ACC112 (cell line): Measurements from ENCODE around the gene TIGD1.

Experiments used
- H2AFZ ChIP-seq: fragments of 200-600 bp; sonication (generic); one replicate; pipeline ENCODE4 v1.6.0; 2017; ENCODE audit warnings: antibody characterized with exemption, low read length; ENCODE audit not compliant: unreplicated experiment
- H3K27ac ChIP-seq: fragments of 200-600 bp; sonication (generic); 2 replicates; pipeline ENCODE4 v1.5.1; 2014; ENCODE audit warnings: low read depth, mild to moderate bottlenecking, antibody characterized with exemption, low read length, moderate library complexity
- H3K27me3 ChIP-seq: fragments of 200-600 bp; sonication (generic); 2 replicates; pipeline ENCODE4 v1.6.1; 2014; ENCODE audit warnings: mild to moderate bottlenecking, antibody characterized with exemption, low read length, moderate library complexity, mixed read lengths; ENCODE audit not compliant: insufficient read depth
- H3K36me3 ChIP-seq: fragments of 200-600 bp; sonication (generic); 2 replicates; pipeline ENCODE4 v1.6.1; 2016; ENCODE audit warnings: mild to moderate bottlenecking, antibody characterized with exemption, low read length, moderate library complexity, mixed read lengths; ENCODE audit not compliant: insufficient read depth
- H3K4me1 ChIP-seq: fragments of 200-600 bp; sonication (generic); one replicate; pipeline ENCODE4 v1.6.1; 2016; ENCODE audit warnings: low read length, mixed read lengths; ENCODE audit not compliant: insufficient read depth, unreplicated experiment, control insufficient read depth
- H3K4me3 ChIP-seq: fragments of 200-600 bp; sonication (generic); 2 replicates; pipeline ENCODE4 v1.5.1; 2014; ENCODE audit warnings: mild to moderate bottlenecking, low read depth, low read length
- H3K79me2 ChIP-seq: fragments of 200-600 bp; sonication (generic); one replicate; pipeline ENCODE4 v1.6.0; 2016; ENCODE audit warnings: low read length; ENCODE audit not compliant: control insufficient read depth, unreplicated experiment, insufficient read depth

The TIGD1 gene

DNA sequence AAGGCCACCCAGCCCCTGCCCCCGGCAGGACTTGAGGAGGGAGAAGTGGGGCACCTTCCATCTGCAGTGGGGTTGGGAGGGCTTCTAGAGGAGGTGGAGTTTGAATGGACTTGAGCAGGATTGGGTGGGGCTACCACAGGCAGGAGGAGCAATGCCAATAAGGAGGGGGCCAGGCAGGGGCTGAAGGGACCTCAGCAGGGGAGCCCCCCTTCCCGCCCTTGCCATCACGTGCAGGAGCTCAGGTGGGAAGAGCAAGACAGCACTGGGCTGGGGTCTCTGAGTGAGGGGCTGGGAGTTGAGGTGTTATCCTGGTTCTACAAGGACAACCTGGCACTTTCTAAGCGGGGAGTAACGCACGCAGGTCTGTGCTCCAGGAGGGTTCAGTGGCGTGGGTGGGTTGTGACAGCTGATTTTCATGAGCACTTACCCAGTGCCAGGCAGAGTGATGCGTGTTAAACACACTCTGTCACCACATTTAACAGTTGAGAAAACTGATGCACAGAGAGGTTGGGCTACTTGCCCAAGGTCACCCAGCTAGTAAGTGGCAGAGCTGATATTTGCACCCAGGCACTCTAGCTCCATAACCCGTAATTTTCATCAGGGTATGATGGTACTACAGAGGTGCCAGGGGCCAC is 19.6 kb downstream of the TIGD1 start:
- Histone ChIP-seq H3K79me2 (no peaks in the 10 kb centered on the region), H3K4me3 (no peak overlapping the region), H2AFZ (no peak overlapping the region), H3K27ac (no peak overlapping the region), H3K36me3 (no peaks in the 10 kb centered on the region), H3K4me1 (no peaks in the 10 kb centered on the region), H3K27me3 (no peaks in the 10 kb centered on the region)

DNA sequence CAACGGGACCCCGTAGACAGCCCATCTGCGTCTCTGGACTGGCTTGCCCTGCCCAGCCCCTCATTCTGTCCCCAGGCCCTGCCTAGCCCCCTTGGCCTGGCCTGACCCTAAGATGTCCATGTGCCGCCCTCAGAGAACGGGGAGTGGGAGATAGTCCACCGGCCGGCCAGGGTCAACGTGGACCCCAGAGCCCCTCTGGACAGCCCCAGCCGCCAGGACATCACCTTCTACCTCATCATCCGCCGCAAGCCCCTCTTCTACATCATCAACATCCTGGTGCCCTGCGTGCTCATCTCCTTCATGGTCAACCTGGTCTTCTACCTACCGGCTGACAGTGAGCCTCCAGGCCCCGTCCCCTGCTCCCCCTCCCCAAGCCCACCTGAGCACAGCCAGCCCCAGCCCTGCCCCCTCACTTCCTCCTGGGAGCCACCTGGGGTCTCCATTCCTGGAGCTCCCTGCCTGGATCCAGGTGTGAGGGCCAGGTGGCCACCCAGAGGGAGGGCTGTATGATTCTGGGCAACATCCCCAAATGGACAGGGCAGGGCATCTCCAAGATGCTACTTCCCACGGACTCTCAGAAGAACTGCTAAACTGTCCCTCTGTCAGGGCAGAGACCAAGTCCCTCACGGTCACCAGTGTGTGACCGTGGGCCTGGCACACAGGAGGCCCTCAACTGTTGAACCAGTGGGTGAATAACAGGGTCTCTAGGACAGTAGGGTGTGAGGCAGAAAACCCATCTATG is 20.4 kb downstream of the TIGD1 start:
- no peaks in the 10 kb centered on the region for H3K79me2 ChIP-seq
- H3K27me3 ChIP-seq: no peaks in the 10 kb centered on the region
- H3K36me3 ChIP-seq: no peaks in the 10 kb centered on the region
- no peak overlapping the region for H3K27ac ChIP-seq
- no peaks in the 10 kb centered on the region for H3K4me1 ChIP-seq
- no peak overlapping the region for H3K4me3 ChIP-seq
- no peak overlapping the region for H2AFZ ChIP-seq

DNA sequence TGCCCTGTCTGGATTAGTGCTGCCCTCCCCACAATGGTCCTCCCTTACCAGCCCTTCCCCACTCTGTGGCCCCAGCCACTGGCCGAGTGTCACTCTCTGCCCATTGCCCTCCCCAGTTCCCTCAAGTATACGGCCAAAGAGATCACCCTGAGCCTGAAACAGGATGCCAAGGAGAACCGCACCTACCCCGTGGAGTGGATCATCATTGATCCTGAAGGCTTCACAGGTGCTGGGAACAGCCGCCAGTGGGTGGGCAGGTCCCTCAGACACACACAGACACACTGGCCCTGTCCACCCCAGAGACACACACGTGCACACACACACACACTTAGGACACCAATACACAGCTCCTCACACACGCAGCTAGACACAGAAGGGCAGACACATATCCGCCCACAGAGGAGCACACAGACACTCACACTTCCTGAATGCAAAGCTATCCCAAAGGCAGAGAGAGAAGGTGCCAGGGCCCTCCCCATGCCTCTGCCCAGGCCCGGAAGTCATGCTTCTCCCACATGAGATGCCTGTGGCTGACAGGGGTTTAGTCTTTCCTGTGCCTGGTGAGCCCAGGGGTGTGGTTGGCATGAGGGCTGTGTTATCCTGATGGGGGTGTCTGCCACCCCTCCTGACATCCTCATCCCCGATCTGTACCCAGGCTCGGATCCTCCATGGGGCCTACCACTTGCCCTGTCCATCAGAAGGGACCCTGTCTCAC is 21.5 kb downstream of the TIGD1 start:
- Histone ChIP-seq H3K36me3 (no peaks in the 10 kb centered on the region), H3K4me3 (no peak overlapping the region), H3K79me2 (no peaks in the 10 kb centered on the region), H3K27me3 (peaks cover 8% of the 10 kb centered on the region), H2AFZ (no peak overlapping the region), H3K27ac (no peak overlapping the region), H3K4me1 (no peaks in the 10 kb centered on the region)

DNA sequence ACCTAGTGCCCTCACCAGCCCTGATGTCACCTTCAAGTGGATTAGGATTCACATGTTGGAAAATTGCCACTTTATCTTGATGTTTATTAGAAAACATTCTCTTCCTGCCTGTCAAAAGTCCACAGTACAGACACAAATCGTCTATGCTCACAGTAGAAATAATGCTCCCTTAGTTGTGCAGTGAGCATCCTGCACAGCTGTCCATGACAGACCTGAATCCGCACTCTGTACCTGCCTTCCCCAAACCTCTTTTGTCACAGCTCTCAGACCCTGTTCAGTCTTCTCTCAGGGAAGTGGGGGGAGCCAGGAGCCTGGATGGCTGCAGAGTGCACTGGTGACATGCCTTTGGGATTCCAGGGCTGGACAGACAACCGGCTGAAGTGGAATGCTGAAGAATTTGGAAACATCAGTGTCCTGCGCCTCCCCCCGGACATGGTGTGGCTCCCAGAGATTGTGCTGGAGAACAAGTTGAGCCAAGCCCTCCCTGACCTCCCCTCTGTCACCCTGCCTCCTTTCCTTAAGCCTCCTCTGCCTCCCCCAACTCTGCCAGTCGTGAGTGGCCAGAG is 22.4 kb downstream of the TIGD1 start:
- Histone ChIP-seq H3K36me3 (no peaks in the 10 kb centered on the region), H3K27me3 (peaks cover 17% of the 10 kb centered on the region), H3K27ac (no peak overlapping the region), H3K4me3 (no peak overlapping the region), H3K4me1 (no peaks in the 10 kb centered on the region), H2AFZ (no peak overlapping the region), H3K79me2 (no peaks in the 10 kb centered on the region)

DNA sequence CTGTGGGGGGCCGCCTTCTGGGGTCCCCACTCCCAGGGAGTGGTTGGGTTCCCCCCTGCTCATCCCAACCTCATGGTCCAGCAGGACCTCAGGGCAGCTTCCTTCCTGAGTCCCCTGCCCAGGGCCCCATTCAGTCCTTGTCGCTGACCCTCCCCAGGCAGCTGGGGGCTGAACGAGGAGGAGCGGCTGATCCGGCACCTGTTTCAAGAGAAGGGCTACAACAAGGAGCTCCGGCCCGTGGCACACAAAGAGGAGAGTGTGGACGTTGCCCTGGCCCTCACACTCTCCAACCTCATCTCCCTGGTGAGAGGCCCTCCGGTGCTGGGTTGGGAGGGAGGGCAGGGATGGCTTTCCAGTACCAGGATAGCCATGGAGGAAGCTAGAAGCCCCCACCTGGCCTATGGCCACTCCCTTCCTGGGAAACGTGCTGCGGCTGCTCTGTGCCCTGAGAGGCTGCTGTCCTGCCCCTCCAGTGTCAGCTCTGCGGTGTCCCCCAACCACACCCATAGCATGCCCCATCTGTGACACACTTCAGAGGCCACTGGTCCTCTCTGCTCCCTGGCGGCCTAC is 23.9 kb downstream of the TIGD1 start:
- Histone ChIP-seq H2AFZ (no peak overlapping the region), H3K27ac (no peak overlapping the region), H3K4me3 (no peak overlapping the region), H3K4me1 (no peaks in the 10 kb centered on the region), H3K27me3 (peaks cover 31% of the 10 kb centered on the region), H3K79me2 (no peaks in the 10 kb centered on the region), H3K36me3 (no peaks in the 10 kb centered on the region)

DNA sequence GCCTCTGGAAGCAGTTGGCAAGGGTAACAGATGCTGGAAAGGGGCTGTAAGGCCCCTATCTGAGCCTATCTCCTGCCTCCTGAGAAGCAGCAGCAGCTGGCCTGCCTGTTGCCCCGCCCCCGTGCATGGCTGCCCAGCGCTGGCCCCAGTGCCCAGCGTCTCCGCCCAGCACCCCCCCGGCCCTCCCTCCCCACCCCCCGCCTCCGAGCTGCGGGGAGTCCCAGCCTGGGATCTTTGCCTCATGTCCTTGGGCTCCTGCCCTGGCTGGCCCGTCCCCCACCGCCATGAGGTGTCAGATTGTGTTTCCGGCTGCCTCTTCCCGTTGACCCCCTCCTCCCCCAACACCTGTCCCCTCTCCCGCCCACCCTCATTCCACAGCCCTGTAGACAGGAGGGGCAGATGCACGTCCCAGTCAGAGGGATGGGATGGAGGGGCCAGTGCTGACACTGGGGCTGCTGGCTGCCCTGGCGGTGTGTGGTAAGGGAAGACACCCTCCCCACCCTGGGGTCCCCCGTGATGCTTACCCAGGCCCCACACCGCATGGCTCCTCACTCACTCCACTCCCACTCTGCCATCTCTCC is 24.5 kb downstream of the TIGD1 start, which contains the start of gene CHRND:
Gene CHRND (plus strand): TSS at position 370 of the 581 bp plus-strand sequence. CDS start 56 bp downstream, at position 426.
- Histone ChIP-seq H3K27ac (no peak within 1 kb of the TSS), H3K27me3 (peaks cover 37% of the 10 kb centered on the region), H3K36me3 (no peaks in the 10 kb centered on the region), H3K4me3 (no peak within 1 kb of the TSS), H3K4me1 (no peaks in the 10 kb centered on the region), H3K79me2 (no peaks in the 10 kb centered on the region), H2AFZ (no peak within 1 kb of the TSS)

DNA sequence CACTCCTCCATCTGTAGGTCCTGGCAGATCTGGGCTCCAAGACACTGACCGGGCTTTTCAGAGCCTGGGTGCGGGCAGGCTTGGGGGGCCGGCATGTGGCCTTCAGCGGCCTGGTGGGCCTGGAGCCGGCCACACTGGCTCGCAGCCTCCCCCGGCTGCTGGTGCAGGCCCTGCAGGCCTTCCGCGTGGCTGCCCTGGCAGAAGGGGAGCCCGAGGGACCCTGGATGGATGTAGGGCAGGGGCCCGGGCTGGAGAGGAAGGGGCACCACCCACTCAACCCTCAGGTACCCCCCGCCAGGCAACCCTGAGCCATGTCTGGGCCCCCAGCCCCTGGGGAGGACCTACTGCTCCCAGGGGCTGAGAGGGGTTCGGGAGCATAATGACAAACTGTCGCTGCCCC is 25.2 kb downstream of the TIGD1 start:
- no peak overlapping the region for H3K27ac ChIP-seq
- no peaks in the 10 kb centered on the region for H3K79me2 ChIP-seq
- no peaks in the 10 kb centered on the region for H3K4me1 ChIP-seq
- H3K4me3 ChIP-seq: no peak overlapping the region
- H2AFZ ChIP-seq: no peak overlapping the region
- no peaks in the 10 kb centered on the region for H3K36me3 ChIP-seq
- peaks cover 44% of the 10 kb centered on the region for H3K27me3 ChIP-seq

DNA sequence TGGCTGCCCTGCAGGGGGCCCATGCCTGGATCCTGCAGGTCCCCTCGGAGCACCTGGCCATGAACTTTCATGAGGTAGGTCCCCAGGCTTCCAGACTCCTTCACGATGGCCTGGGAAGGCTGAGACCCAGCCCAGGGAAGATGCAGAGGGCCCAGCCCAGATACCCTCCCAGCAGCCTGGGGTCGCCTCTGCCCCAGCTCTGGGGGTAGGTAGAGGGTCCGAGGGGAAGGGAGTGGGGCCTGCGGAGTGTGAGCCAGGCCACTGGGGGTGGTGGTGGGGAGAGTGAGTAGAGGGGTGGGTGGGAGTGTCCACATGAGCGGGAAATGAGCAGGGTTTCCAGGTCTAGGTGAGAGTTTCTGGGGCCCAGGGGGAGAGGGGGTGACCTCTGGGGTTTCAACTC is 25.6 kb downstream of the TIGD1 start:
- H3K79me2 ChIP-seq: no peaks in the 10 kb centered on the region
- no peak overlapping the region for H3K4me3 ChIP-seq
- no peaks in the 10 kb centered on the region for H3K4me1 ChIP-seq
- H3K36me3 ChIP-seq: no peaks in the 10 kb centered on the region
- H2AFZ ChIP-seq: no peak overlapping the region
- H3K27ac ChIP-seq: no peak overlapping the region
- peaks cover 48% of the 10 kb centered on the region for H3K27me3 ChIP-seq

DNA sequence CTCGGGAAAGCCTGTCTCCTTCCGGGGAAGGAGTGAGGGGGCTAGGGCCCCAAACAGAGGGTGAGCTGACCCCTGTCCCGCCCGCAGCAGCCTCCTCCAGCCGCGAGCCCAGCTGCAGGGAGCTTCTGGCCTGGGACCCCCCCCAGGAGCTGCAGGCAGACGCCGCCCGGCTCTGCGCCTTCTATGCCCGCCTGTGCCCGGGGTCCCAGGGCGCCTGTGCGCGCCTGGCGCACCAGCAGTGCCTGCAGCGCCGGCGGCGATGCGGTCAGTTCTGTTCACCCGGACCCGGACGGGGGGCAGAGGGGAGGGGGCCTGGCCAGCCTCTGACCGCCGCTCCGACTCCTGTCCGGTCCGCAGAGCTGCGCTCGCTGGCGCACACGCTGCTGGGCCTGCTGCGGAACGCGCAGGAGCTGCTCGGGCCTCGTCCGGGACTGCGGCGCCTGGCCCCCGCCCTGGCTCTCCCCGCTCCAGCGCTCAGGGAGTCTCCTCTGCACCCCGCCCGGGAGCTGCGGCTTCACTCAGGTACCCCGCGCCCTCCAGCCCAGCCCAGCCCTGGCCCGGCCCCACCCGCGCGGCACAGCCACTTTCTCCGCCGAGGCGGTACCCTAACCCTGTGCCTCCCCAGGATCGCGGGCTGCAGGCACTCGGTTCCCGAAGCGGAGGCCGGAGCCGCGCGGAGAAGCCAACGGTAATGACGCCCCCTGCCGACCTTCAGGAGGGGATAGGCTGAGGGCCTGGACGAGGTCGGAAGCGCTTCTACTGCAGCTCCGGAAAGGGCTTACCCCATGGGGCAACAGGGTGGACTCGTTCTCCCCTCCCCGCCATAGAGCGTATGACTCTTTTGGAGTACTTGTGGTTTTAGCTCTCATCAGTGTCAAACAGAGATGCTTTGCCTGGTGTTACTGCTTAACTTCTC is 26.4 kb downstream of the TIGD1 start:
- H2AFZ ChIP-seq: no peak overlapping the region
- no peaks in the 10 kb centered on the region for H3K79me2 ChIP-seq
- H3K27me3 ChIP-seq: peaks cover 56% of the 10 kb centered on the region
- no peaks in the 10 kb centered on the region for H3K4me1 ChIP-seq
- H3K36me3 ChIP-seq: no peaks in the 10 kb centered on the region
- peak overlapping the region; percentile 57 for H3K4me3 ChIP-seq
- H3K27ac ChIP-seq: no peak overlapping the region
